HG02870 (cell line): ENCODE data around the gene DMD.

Source experiments
- ATAC-seq: cut with Tn5 transposase; IDR thresholded peaks from one replicate; pipeline ENCODE4 v1.9.1; 2021; ENCODE audit warnings: mild to moderate bottlenecking, moderate library complexity; ENCODE audit not compliant: unreplicated experiment

Gene DMD

GRCh38 chrX:31110657-31111056 lies 2100.7 kb downstream of the DMD start:
- ATAC-seq, result no peak

- ATAC-seq, result peak; percentile 80
Measured at GRCh38 chrX:31099536-31100090, 2111.7 kb downstream of the DMD start.

GRCh38 chrX:31098079-31098478 lies 2113.3 kb downstream of the DMD start:
- ATAC-seq, result no peak

DNA sequence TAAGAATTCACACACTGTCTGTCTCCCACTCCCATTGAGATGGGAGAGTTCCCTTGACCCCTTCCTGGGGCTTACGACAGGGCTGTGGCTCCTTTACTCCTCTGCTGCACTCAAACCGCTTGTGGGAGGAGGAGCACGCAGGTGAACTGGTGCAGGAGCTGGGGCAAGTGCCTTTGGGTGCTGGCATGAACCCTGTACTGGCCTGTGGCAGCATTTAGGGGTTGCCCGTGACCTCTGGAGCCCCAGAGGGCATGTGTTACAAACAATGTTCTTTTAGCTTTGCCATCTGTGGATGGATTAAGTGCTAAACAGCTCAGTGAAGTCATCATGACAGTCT lies 2117.7 kb downstream of the DMD start:
- ATAC-seq, result no peak

- peak; percentile 66 for ATAC-seq
Measured at GRCh38 chrX:31092970-31093638, 2118.2 kb downstream of the DMD start.

- ATAC-seq, result no peak
Measured at GRCh38 chrX:31092476-31092875, 2118.9 kb downstream of the DMD start.

DNA sequence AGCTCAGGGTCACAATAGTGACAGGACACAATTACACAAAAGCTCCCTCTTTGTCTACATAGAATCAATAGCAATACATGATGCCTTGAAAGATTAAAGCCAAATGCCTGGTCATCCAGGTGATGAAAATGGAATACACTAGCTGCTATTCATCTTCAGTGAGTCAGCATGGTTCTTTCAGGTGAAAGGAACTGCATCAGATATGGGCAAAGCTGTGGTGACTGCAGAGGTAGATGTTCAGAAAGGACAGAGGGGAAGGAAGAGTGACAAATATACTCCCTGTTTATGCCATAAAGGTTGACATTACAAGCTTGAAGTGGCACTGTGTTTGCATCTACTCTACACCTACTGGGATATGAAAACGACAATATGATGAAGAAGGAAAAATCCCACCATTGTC lies 2119.5 kb downstream of the DMD start:
- ATAC-seq, result no peak

DNA sequence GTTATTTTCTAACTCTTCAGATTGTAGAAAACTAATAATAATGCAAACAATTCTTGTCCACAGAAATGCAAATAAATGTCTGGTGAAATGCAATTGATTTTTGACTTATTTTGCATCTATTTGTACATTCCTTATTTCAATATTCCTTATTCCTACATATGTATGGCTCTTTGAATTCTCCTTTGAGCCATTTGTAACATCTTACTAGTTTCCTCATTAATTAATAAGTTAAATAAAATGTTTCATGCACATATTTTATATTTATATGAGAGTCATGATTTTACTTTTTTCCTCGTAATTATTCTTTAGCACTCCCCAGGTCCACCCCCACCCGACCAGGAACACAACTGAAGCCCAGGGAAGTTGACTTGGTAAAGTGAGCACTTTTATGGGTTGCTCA lies 2136.8 kb downstream of the DMD start:
- no peak for ATAC-seq

DNA sequence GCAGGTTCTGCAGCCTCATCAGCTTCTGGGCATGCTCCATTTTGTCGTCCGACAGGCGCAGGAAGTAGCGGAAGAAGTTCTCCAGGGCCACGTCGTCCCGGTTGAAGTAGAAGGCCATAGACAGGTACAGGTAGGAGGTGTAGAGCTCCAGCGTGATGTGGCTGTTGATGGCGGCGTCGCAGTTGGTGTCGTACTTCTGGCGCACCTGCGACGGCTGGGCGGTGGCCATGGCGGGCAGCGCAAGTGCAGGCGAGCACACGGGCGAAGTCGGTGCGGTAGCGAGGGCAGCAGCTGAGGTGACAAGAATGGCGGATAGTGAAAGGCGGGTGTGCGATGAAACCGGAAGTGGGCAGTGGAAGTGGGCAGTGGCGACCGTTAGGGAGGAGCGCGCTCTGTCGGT lies 2139.6 kb downstream of the DMD start, which contains the start of gene FTHL17:
Gene FTHL17, minus strand, starts transcription at position 317 of the 400 bp plus-strand sequence. Its CDS starts 88 bp downstream, at position 229.
- ATAC-seq, result no peak

DNA sequence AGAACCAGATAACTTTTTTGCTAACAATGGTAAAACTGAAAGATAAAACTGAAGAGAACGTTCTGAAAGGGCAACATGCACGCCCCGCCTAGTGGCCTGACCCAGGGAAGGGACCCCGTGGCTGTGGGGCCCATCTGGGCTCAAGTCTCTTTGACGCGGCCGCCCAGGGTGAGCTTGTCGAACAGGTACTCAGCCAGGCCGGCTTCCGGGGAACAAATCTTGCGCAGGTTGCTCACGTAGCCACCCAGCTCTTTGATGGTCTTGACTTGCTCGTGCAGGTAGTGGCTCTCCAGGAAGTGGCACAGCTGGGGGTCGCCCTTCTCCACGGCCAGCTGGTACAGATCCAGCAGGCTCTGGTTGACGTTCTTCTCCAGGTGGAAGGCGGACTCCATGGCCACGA lies 2140.1 kb downstream of the DMD start:
- no peak for ATAC-seq

DNA sequence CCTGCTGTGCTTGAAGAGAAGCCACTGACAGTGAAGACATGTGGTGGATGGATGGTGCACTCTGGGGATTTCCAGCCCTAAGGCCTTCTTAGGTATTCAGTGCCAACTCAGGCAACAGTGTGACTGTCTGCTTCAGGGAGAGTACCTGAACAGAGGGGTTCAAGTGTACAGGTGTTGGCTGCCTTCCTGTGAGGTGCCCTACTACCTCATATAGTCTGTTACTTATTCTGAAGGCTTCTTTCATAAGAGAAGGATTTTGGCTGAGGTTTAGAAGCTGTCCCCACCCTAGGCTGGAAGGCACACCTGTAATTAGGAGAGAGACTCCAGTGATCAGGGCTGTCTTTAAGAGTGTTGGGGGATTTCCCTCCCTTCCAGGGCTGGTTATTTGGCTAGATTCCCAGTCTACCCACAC lies 2141.3 kb downstream of the DMD start:
- peak; percentile 69 for ATAC-seq
